ENCODE results near the gene SETDB2. TPM values are rescaled to one million over a fixed set of nuclear protein-coding genes. Genes with fewer than 3 reads are reported as not detected.
A peak's percentile ranks its signal among the peaks of the same experiment; 100 is the strongest.

Gene SETDB2
- total RNA-seq, 1 donor from 2014 or later = 25.1 TPM

- CTCF ChIA-PET = no interaction called here
- H3K27ac Mint-ChIP-seq = no peak overlapping the region
- intact Hi-C loops (cut with micrococcal nuclease) = no loop called here
- ATAC-seq (ENCODE audit: low read depth) (no peak), DNase-seq (no peak)
- POLR2A ChIA-PET = no interaction called here
- peaks cover 15% of the 10 kb centered on the region for H3K4me1 Mint-ChIP-seq
- no peaks in the 10 kb centered on the region for H3K27me3 Mint-ChIP-seq
- no peak for TF ChIP-seq CTCF (IDR thresholded peaks at IDR 0.05)
- peaks cover 40% of the 10 kb centered on the region for H3K36me3 Mint-ChIP-seq (ENCODE audit: low read depth)
- H3K9me3 Mint-ChIP-seq = no peaks in the 10 kb centered on the region
- H3K4me3 Mint-ChIP-seq = no peak overlapping the region
Measured at GRCh38 chr13:49457221-49457620, 13.1 kb downstream of the SETDB2 start.

- DNase-seq (no peak), ATAC-seq (ENCODE audit: low read depth) (no peak)
Measured at GRCh38 chr13:49459580-49459979, 15.5 kb downstream of the SETDB2 start.

GRCh38 chr13:49464085-49464484 is 20.0 kb downstream of the SETDB2 start:
- H3K27me3 Mint-ChIP-seq = no peaks in the 10 kb centered on the region
- TF ChIP-seq CTCF (IDR thresholded peaks at IDR 0.05) = no peak
- CTCF ChIA-PET = no interaction called here

More at GRCh38 chr13:49459580-49459979, 15.5 kb downstream of the SETDB2 start:
- no peak overlapping the region for H3K4me3 Mint-ChIP-seq
- H3K27me3 Mint-ChIP-seq = no peaks in the 10 kb centered on the region
- peaks cover 51% of the 10 kb centered on the region for H3K36me3 Mint-ChIP-seq (ENCODE audit: low read depth)
- H3K27ac Mint-ChIP-seq = no peak overlapping the region
- POLR2A ChIA-PET = interaction anchor here (1.1 to 1.4 kb wide), 2 partner anchors 14 to 16 kb away, joined by 3 to 5 read pairs; no protein-coding TSS in a partner anchor
- CTCF ChIA-PET = no interaction called here
- peaks cover 8% of the 10 kb centered on the region for H3K9me3 Mint-ChIP-seq
- H3K4me1 Mint-ChIP-seq = peaks cover 10% of the 10 kb centered on the region
- intact Hi-C loops (cut with micrococcal nuclease) = no loop called here
- no peak for TF ChIP-seq CTCF (IDR thresholded peaks at IDR 0.05)

GRCh38 chr13:49464621-49465325 is 20.7 kb downstream of the SETDB2 start:
- H3K4me3 Mint-ChIP-seq = no peak overlapping the region
- peaks cover 80% of the 10 kb centered on the region for H3K36me3 Mint-ChIP-seq (ENCODE audit: low read depth)
- intact Hi-C loops (cut with micrococcal nuclease) = no loop called here
- ChIA-PET POLR2A (no interaction called here), CTCF (no interaction called here)
- no peaks in the 10 kb centered on the region for H3K27me3 Mint-ChIP-seq
- ATAC-seq (ENCODE audit: low read depth) (no peak), DNase-seq (no peak)
- H3K9me3 Mint-ChIP-seq = peaks cover 8% of the 10 kb centered on the region
- no peak overlapping the region for H3K27ac Mint-ChIP-seq
- no peak for TF ChIP-seq CTCF (IDR thresholded peaks at IDR 0.05)
- H3K4me1 Mint-ChIP-seq = no peaks in the 10 kb centered on the region

More at GRCh38 chr13:49464085-49464484, 20.0 kb downstream of the SETDB2 start:
- Mint-ChIP-seq H3K9me3 (peaks cover 8% of the 10 kb centered on the region), H3K4me3 (no peak overlapping the region), H3K36me3 (ENCODE audit: low read depth) (peaks cover 73% of the 10 kb centered on the region), H3K27ac (no peak overlapping the region), H3K4me1 (no peaks in the 10 kb centered on the region)
- POLR2A ChIA-PET = no interaction called here
- intact Hi-C loops (cut with micrococcal nuclease) = no loop called here
- ATAC-seq (ENCODE audit: low read depth) (no peak), DNase-seq (no peak)

- peaks cover 79% of the 10 kb centered on the region for H3K36me3 Mint-ChIP-seq (ENCODE audit: low read depth)
- no peaks in the 10 kb centered on the region for H3K27me3 Mint-ChIP-seq
- no peak for TF ChIP-seq CTCF (IDR thresholded peaks at IDR 0.05)
- H3K27ac Mint-ChIP-seq = peak overlapping the region; percentile 20
- H3K9me3 Mint-ChIP-seq = peaks cover 8% of the 10 kb centered on the region
- intact Hi-C loops (cut with micrococcal nuclease) = no loop called here
- no peak for DNase-seq
- CTCF ChIA-PET = interaction anchor here (0.7 kb wide), 1 partner anchor 18 kb away, joined by 3 read pairs; no protein-coding TSS in a partner anchor
- no peaks in the 10 kb centered on the region for H3K4me1 Mint-ChIP-seq
- POLR2A ChIA-PET = interaction anchor here (0.6 kb wide), 1 partner anchor 1449 kb away, joined by 3 read pairs; no protein-coding TSS in a partner anchor
- ATAC-seq (ENCODE audit: low read depth) = no peak
- no peak overlapping the region for H3K4me3 Mint-ChIP-seq
Measured at GRCh38 chr13:49466292-49466838, 22.3 kb downstream of the SETDB2 start.

All from activated B cell treated with CpG ODN at 0.5 μM for 24 hours (primary cell).